Measurements from ENCODE around the gene VRK1. TPM values are rescaled to one million over a fixed set of nuclear protein-coding genes. Genes with fewer than 3 reads are reported as not detected.

The VRK1 gene
- total RNA-seq, 4 donors from 2014 or later: 13.7 to 17.9 (median 13.8) TPM; not detected in 1

GRCh38 chr14:96808619-96809406 is 11.6 kb downstream of the VRK1 start:
- H3K9me3 ChIP-seq: no peaks in the 10 kb centered on the region
- no peak overlapping the region for H3K4me3 ChIP-seq
- no peak for DNase-seq
- H3K4me1 ChIP-seq: peaks cover 0 to 7% (median 2%) of the 10 kb centered on the region in 4 donors
- whole genome bisulfite sequencing, 2 donors (ENCODE audit: low coverage in 1 of 2): 93 to 98% methylated on average over 3 to 4 of the region's 4 CpGs
- no peaks in the 10 kb centered on the region for H3K36me3 ChIP-seq
- no peak for TF ChIP-seq EP300 (IDR thresholded peaks at IDR 0.05; ENCODE audit: low read depth)
- TF ChIP-seq POLR2A (IDR thresholded peaks at IDR 0.05): no peak
- no peak for TF ChIP-seq POLR2AphosphoS5 (IDR thresholded peaks at IDR 0.05)
- no peak for TF ChIP-seq CTCF (IDR thresholded peaks at IDR 0.05)
- intact Hi-C loops (cut with DNase I; ENCODE audit: low total_unique reads) (no loop called here), in situ Hi-C loops (cut with MboI; ENCODE audit: low pct_ligation_motif_present in 1 of 4, low pct_unique_long_range_greater_than_20kb in 1 of 4, low sequenced_read_pairs in 3 of 4) (no loop called here)
- H3K27ac ChIP-seq: no peak overlapping the region
- no peaks in the 10 kb centered on the region for H3K27me3 ChIP-seq

- intact Hi-C loops (cut with DNase I; ENCODE audit: low total_unique reads): no loop called here
- Histone ChIP-seq H3K9me3 (no peaks in the 10 kb centered on the region), H3K27ac (no peak overlapping the region), H3K4me1 (peaks cover 0 to under 1% (median 0%) of the 10 kb centered on the region in 4 donors), H3K27me3 (no peaks in the 10 kb centered on the region), H3K36me3 (no peaks in the 10 kb centered on the region), H3K4me3 (no peak overlapping the region)
- in situ Hi-C loops (cut with MboI; ENCODE audit: low pct_ligation_motif_present in 1 of 4, low pct_unique_long_range_greater_than_20kb in 1 of 4, low sequenced_read_pairs in 3 of 4): no loop called here
- no peak for DNase-seq
- 47 to 94% methylated on average over 2 of the region's 2 CpGs for WGBS, 2 donors (ENCODE audit: low coverage in 1 of 2)
- no peak for TF ChIP-seq EP300 (IDR thresholded peaks at IDR 0.05; ENCODE audit: low read depth)
- no peak for TF ChIP-seq POLR2AphosphoS5 (IDR thresholded peaks at IDR 0.05)
- no peak for TF ChIP-seq POLR2A (IDR thresholded peaks at IDR 0.05)
- TF ChIP-seq CTCF (IDR thresholded peaks at IDR 0.05): no peak
These were observed 14.1 kb downstream of the VRK1 start for GRCh38 chr14:96811265-96811664.

DNA sequence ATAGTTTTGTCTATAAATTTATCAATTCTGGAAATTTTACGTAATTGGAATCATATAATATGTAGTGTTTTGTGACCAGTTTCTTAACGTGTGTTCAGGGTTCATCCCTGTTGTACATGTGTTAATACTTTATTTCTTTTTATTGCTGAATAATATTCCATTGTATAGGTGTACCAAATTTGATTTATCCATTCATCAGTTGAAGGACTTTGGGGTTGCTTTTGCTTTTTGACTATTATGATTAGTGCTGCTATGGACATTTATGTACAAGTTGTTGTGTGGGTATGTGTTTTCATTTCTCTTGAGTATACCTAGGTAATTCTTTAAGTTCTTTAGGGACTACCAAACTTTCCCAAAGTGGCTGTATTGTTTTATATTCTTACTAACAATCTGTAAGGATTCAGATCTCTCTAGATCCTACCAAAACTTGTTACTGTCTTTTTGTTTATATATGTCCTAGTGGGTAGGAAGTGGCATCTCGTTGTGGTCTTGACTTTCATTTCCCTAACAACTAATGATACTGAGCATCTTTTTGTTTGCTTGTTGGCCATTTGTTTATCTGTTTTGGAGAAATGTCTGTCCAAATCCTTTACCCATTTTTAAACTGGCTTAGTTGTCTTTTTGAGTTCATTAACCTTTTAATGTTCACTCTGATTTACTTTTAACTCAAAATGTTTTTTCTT is 14.9 kb downstream of the VRK1 start:
- no peak for TF ChIP-seq EP300 (IDR thresholded peaks at IDR 0.05; ENCODE audit: low read depth)
- no peak for TF ChIP-seq POLR2AphosphoS5 (IDR thresholded peaks at IDR 0.05)
- no peak for TF ChIP-seq POLR2A (IDR thresholded peaks at IDR 0.05)
- TF ChIP-seq CTCF (IDR thresholded peaks at IDR 0.05): no peak
- DNase-seq: no peak
- intact Hi-C loops (cut with DNase I; ENCODE audit: low total_unique reads) (no loop called here), in situ Hi-C loops (cut with MboI; ENCODE audit: low pct_ligation_motif_present in 1 of 4, low pct_unique_long_range_greater_than_20kb in 1 of 4, low sequenced_read_pairs in 3 of 4) (no loop called here)
- Histone ChIP-seq H3K4me1 (no peaks in the 10 kb centered on the region), H3K36me3 (no peaks in the 10 kb centered on the region), H3K4me3 (no peak overlapping the region), H3K27me3 (no peaks in the 10 kb centered on the region), H3K9me3 (no peaks in the 10 kb centered on the region), H3K27ac (no peak overlapping the region)
- 81 to 89% methylated on average over 3 of the region's 3 CpGs for WGBS, 2 donors (ENCODE audit: low coverage in 1 of 2)

DNA sequence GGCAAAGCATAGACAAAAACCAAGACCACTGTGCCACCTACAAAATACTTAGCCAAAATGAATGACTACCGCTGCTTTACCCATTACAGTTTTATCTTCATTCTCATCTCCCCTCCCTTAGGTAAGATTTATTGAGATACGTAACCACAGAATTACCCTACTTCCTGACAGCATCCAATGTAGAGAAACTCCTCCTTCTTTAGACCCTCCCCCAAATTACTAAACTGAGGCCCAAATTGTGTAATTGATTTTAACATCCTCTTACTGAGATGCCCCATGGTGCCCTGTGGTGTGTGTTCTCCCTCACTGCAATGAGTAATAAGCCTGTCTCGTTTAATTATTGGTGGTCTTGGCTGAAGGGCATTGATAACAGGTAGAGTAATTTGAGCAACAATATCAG is 19.1 kb downstream of the VRK1 start:
- no peaks in the 10 kb centered on the region for H3K27me3 ChIP-seq
- no peaks in the 10 kb centered on the region for H3K4me1 ChIP-seq
- in situ Hi-C loops (cut with MboI; ENCODE audit: low pct_ligation_motif_present in 1 of 4, low pct_unique_long_range_greater_than_20kb in 1 of 4, low sequenced_read_pairs in 3 of 4): no loop called here
- DNase-seq: no peak
- intact Hi-C loops (cut with DNase I; ENCODE audit: low total_unique reads): no loop called here
- no peak for TF ChIP-seq CTCF (IDR thresholded peaks at IDR 0.05)
- no peak for TF ChIP-seq EP300 (IDR thresholded peaks at IDR 0.05; ENCODE audit: low read depth)
- TF ChIP-seq POLR2AphosphoS5 (IDR thresholded peaks at IDR 0.05): no peak
- TF ChIP-seq POLR2A (IDR thresholded peaks at IDR 0.05): no peak
- H3K36me3 ChIP-seq: no peaks in the 10 kb centered on the region
- WGBS, 2 donors (ENCODE audit: low coverage in 1 of 2): 93 to 96% methylated on average over 3 of the region's 3 CpGs
- H3K27ac ChIP-seq: no peak overlapping the region
- no peaks in the 10 kb centered on the region for H3K9me3 ChIP-seq
- H3K4me3 ChIP-seq: no peak overlapping the region

Data from transverse colon (tissue), 4 donors.